IMR-90 (cell line): Measurements from ENCODE around the gene DUOX1. TPM values are rescaled to one million over a fixed set of nuclear protein-coding genes. Genes with fewer than 3 reads are reported as not detected.
"Not testable (repeated sequence)": the region's sequence is repeated elsewhere in the genome, so short reads cannot be mapped to it uniquely, and the experiment has no call there.

Experiments
- ATAC-seq: fragments of 200-7000 bp; cut with Tn5 transposase; 2 replicates; pipeline ENCODE4 v1.9.1; 2020; ENCODE audit warnings: low read depth, mild to moderate bottlenecking, moderate library complexity
- BruUV-seq: library from RNA; stranded (reverse); fragments of 400-500 nt; replicated peaks from 2 replicates; lab custom pipeline; 2021; lab: Mats Ljungman, UMichigan
- CTCF ChIA-PET: fragments of 300-600 bp; formaldehyde crosslinking; extraction: SDS; loops from one replicate; lab custom pipeline; 2021; ENCODE audit warnings: antibody characterized with exemption; lab: Yijun Ruan, JAX
- POLR2A ChIA-PET: fragments of 300-600 bp; sonication (Branson Sonifier 250); formaldehyde crosslinking; loops from one replicate; lab custom pipeline; 2022; ENCODE audit warnings: antibody characterized with exemption; ENCODE audit not compliant: unreplicated experiment; lab: Charles Lee
- DNase-seq: peaks from one replicate; pipeline ENCODE4 v3.0.0; 2013
- H2AFZ ChIP-seq: replicated peaks from 2 replicates; pipeline ENCODE3; 2013; ENCODE audit warnings: low read length, mild to moderate bottlenecking; ENCODE audit not compliant: poor library complexity
- H2AK5ac ChIP-seq: 2 replicates; pipeline ENCODE4 v1.6.1; 2013; ENCODE audit warnings: low read depth, low read length, inconsistent platforms
- H2AK9ac ChIP-seq: replicated peaks from 2 replicates; pipeline ENCODE3; 2013; ENCODE audit warnings: mild to moderate bottlenecking, low read depth, low read length, moderate library complexity; ENCODE audit not compliant: poor library complexity
- H2BK120ac ChIP-seq: 2 replicates; pipeline ENCODE4 v1.6.1; 2013; ENCODE audit warnings: low read depth, low read length, inconsistent platforms
- H2BK15ac ChIP-seq: 3 replicates; pipeline ENCODE4 v1.6.1; 2013; ENCODE audit warnings: low read depth, low read length, inconsistent platforms
- H2BK20ac ChIP-seq: 2 replicates; pipeline ENCODE4 v1.6.1; 2013; ENCODE audit warnings: low read depth, mild to moderate bottlenecking, inconsistent platforms, low read length, moderate library complexity
- H2BK5ac ChIP-seq: 2 replicates; pipeline ENCODE4 v1.6.1; 2013; ENCODE audit warnings: mild to moderate bottlenecking, low read depth, low read length, inconsistent platforms; ENCODE audit not compliant: poor library complexity, severe bottlenecking
- H3K14ac ChIP-seq: replicated peaks from 2 replicates; pipeline ENCODE4 v1.6.1; 2013; ENCODE audit warnings: low read depth, low read length, inconsistent platforms
- H3K18ac ChIP-seq: 2 replicates; pipeline ENCODE4 v1.6.1; 2013; ENCODE audit warnings: low read depth, low read length, control low read depth
- H3K23ac ChIP-seq: 2 replicates; pipeline ENCODE4 v1.6.1; 2013; ENCODE audit warnings: low read depth, low read length, inconsistent platforms
- H3K27ac ChIP-seq: 2 replicates; pipeline ENCODE4 v1.5.1; 2013; ENCODE audit warnings: mild to moderate bottlenecking, control low read depth, low read length; ENCODE audit not compliant: insufficient read depth
- H3K27me3 ChIP-seq: 2 replicates; pipeline ENCODE4 v1.6.1; 2013; ENCODE audit warnings: low read length; ENCODE audit not compliant: control insufficient read depth, insufficient read depth
- H3K36me3 ChIP-seq: 2 replicates; pipeline ENCODE4 v1.6.1; 2013; ENCODE audit warnings: low read length, mixed read lengths; ENCODE audit not compliant: control insufficient read depth, insufficient read depth
- H3K4ac ChIP-seq: 2 replicates; pipeline ENCODE4 v1.6.1; 2013; ENCODE audit warnings: low read depth, low read length, inconsistent platforms
- H3K4me1 ChIP-seq: 2 replicates; pipeline ENCODE4 v1.6.1; 2013; ENCODE audit warnings: low read length, mixed read lengths; ENCODE audit not compliant: control insufficient read depth, insufficient read depth
- H3K4me2 ChIP-seq: 2 replicates; pipeline ENCODE4 v1.6.1; 2013; ENCODE audit warnings: low read depth, mild to moderate bottlenecking, control low read depth, low read length, moderate library complexity
- H3K4me3 ChIP-seq: 2 replicates; pipeline ENCODE4 v1.5.1; 2013; ENCODE audit warnings: low read depth, mild to moderate bottlenecking, control low read depth, low read length, moderate library complexity; ENCODE audit not compliant: insufficient read depth
- H3K56ac ChIP-seq: 2 replicates; pipeline ENCODE4 v1.6.1; 2013; ENCODE audit warnings: low read length, inconsistent platforms; ENCODE audit not compliant: insufficient read depth; ENCODE audit errors: extremely low read depth
- H3K79me1 ChIP-seq, 2 experiments: 2 replicates each; pipeline ENCODE4 v1.6.1; 2013; ENCODE audit warnings: low read length in 2 of 2, inconsistent platforms in 1 of 2, low read depth in 1 of 2
- H3K9ac ChIP-seq: 2 replicates; pipeline ENCODE4 v1.6.1; 2013; ENCODE audit warnings: low read depth, low read length, control low read depth
- H3K9me1 ChIP-seq: 2 replicates; pipeline ENCODE4 v1.6.1; 2013; ENCODE audit warnings: low read length, inconsistent platforms; ENCODE audit not compliant: insufficient read depth
- H3K9me3 ChIP-seq: 2 replicates; pipeline ENCODE4 v1.6.1; 2013; ENCODE audit warnings: low read length; ENCODE audit not compliant: control insufficient read depth, insufficient read depth
- H4K20me1 ChIP-seq: 2 replicates; pipeline ENCODE4 v1.6.1; 2013; ENCODE audit warnings: low read length, inconsistent platforms; ENCODE audit not compliant: insufficient read depth
- H4K5ac ChIP-seq: 2 replicates; pipeline ENCODE4 v1.6.1; 2013; ENCODE audit warnings: mild to moderate bottlenecking, low read depth, low read length, control low read depth
- H4K8ac ChIP-seq, 2 experiments: 2 replicates each; pipeline ENCODE4 v1.6.1; 2013; ENCODE audit warnings: low read depth in 2 of 2, low read length in 2 of 2, control low read depth in 1 of 2, inconsistent platforms in 1 of 2
- H4K91ac ChIP-seq: 2 replicates; pipeline ENCODE4 v1.6.1; 2013; ENCODE audit warnings: low read depth, low read length, inconsistent platforms; ENCODE audit not compliant: insufficient read depth
- WGBS, 2 experiments: methylation state at CpG; one replicate each; pipeline versions ENCODE4 v1.1.5 to v1.1.7; 2013; ENCODE audit warnings: missing lambda C conversion rate in 2 of 2; ENCODE audit not compliant: insufficient read length in 1 of 2; ENCODE audit errors: extremely low coverage in 2 of 2; 5-methylcytosine and 5-hydroxymethylcytosine counted together
- dilution Hi-C: fragments of 300-500 bp; cut with HindIII; formaldehyde crosslinking; loops from one replicate; pipeline ENCODE4 v1.14.3; 2018; ENCODE audit warnings: low sequenced_read_pairs; ENCODE audit not compliant: unreplicated experiment
- in situ Hi-C: fragments of 300-500 bp; cut with MboI; formaldehyde crosslinking; loops from 3 replicates; pipeline ENCODE4 v1.14.3; 2019; ENCODE audit warnings: low sequenced_read_pairs, inconsistent platforms, mixed read lengths
- intact Hi-C: fragments of 100-400 bp; cut with micrococcal nuclease; formaldehyde crosslinking; loops from 2 replicates; pipeline ENCODE4 v1.10.0; 2022
- polyA plus RNA-seq, 3 experiments: library from polyadenylated mRNA; depleted of rRNA; stranded (reverse); fragments of >200 nt; gene quantifications; 2 replicates each; pipeline ENCODE4 v1.2.3, GENCODE V29; 2012; ENCODE audit warnings: low replicate concordance in 1 of 3
- total RNA-seq: library from RNA; depleted of rRNA; stranded (reverse); fragments of >200 nt; gene quantifications from 2 replicates; pipeline ENCODE4 v1.2.3, GENCODE V29; 2012

Gene DUOX1
- total and polyA plus RNA-seq, 2 of the 4 experiments (the other 2 are of a cell fraction) = not detected

DNA sequence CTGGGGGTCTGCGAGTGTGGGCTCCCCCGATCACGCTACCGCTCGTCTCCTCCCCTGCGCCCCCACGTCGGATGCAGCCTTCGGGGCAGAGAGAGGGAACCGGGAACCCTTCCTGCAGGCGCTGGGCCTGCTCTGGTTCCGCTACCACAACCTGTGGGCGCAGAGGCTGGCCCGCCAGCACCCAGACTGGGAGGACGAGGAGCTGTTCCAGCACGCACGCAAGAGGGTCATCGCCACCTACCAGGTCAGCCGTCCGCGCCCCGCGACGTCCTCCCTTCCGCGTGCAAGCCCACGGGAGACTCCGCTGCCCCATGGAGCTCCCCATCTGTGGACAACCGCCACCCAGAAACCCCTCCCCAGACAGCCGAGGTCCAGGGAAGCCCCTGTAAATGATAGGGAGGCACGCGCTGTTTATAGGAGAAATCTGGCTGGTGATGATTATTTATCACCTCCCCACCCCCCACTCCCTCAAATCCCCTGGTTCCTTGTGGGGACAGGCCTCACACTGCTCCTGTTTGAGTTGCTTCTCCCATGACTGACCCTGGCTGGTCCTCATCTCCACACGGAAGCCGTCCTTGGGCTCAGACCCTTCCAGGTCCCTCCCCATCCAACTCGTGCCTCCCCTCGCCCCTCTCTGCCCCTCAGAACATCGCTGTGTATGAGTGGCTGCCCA lies 6.0 kb downstream of the DUOX1 start:
- H3K9me1 ChIP-seq, BruUV-seq, H2BK15ac ChIP-seq, H2AK9ac ChIP-seq, H3K27ac ChIP-seq, H3K79me1 ChIP-seq, H2AK5ac ChIP-seq, H2BK5ac ChIP-seq, H3K9me3 ChIP-seq, H2AFZ ChIP-seq, H3K23ac ChIP-seq, H3K56ac ChIP-seq, H3K4me2 ChIP-seq, POLR2A ChIA-PET, DNase-seq, H3K14ac ChIP-seq, ATAC-seq, H4K91ac ChIP-seq, CTCF ChIA-PET, H3K18ac ChIP-seq, H4K20me1 ChIP-seq, intact Hi-C loops, dilution Hi-C loops, H3K4ac ChIP-seq, H3K9ac ChIP-seq, H4K8ac ChIP-seq, H3K4me1 ChIP-seq, H3K4me3 ChIP-seq, H3K36me3 ChIP-seq, in situ Hi-C loops, H2BK20ac ChIP-seq, H4K5ac ChIP-seq, H2BK120ac ChIP-seq: not testable (repeated sequence)
- peaks cover 74% of the 10 kb centered on the region for H3K27me3 ChIP-seq
- WGBS, 2 experiments = no CpG with 5 or more reads among the region's 37 CpGs
